Fibroblast of the aortic adventitia (primary cell): ENCODE data around the gene FAM186B. TPM values are rescaled to one million over a fixed set of nuclear protein-coding genes. Genes with fewer than 3 reads are reported as not detected.

Experiments
- DNase-seq: peaks from one replicate; pipeline ENCODE4 v3.0.0-alpha.2; 2010; ENCODE audit warnings: low read depth
- H3K4me3 ChIP-seq: 2 replicates; pipeline ENCODE4 v1.5.1; 2011; ENCODE audit warnings: low read depth, mild to moderate bottlenecking, control low read depth, low read length, moderate library complexity
- total RNA-seq: library from RNA; depleted of rRNA; stranded (reverse); fragments of >200 nt; gene quantifications from 2 replicates; pipeline ENCODE4 v1.2.3, GENCODE V29; 2012; ENCODE audit warnings: low replicate concordance
- TF ChIP-seq, protein P1 (sequence below): IDR thresholded peaks from 2 replicates; pipeline ENCODE4 v1.5.1; 2011; ENCODE audit warnings: mild to moderate bottlenecking, low read length, control low read depth, inconsistent platforms; ENCODE audit not compliant: insufficient read depth

The FAM186B gene
- total RNA-seq, 1 donor: 0.45 TPM

DNA sequence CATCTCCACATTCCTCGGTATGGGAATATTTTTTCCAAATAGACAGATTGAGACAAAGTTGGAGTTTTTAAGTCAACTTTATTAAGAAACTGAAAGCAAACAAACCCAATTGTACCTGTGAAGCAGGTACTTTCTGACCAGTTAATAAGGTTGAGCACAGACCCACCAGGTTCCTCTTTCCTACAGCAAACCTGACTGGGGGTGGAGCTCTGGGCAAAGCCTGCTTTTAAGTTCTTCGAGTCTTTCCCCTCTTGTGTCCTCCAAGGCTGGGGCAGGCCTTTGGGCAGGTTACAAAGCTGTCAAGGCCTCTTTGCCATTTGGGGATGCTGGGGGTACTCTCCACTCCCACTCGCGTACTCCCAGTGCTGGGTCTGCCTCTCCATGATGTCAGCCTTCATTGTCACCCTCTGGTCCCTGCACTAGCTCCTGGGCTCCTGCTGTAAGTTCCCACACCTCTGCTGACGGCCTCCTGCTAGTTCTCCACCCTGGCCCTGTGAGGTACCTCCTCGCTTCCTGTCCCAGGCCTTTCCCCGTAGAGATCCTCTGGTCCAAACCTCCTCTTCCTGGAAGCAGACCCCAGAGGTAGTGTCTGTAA, 63.4 kb downstream of the FAM186B start:
- no peak overlapping the region for H3K4me3 ChIP-seq
- DNase-seq: no peak
- TF ChIP-seq, protein P1, sequence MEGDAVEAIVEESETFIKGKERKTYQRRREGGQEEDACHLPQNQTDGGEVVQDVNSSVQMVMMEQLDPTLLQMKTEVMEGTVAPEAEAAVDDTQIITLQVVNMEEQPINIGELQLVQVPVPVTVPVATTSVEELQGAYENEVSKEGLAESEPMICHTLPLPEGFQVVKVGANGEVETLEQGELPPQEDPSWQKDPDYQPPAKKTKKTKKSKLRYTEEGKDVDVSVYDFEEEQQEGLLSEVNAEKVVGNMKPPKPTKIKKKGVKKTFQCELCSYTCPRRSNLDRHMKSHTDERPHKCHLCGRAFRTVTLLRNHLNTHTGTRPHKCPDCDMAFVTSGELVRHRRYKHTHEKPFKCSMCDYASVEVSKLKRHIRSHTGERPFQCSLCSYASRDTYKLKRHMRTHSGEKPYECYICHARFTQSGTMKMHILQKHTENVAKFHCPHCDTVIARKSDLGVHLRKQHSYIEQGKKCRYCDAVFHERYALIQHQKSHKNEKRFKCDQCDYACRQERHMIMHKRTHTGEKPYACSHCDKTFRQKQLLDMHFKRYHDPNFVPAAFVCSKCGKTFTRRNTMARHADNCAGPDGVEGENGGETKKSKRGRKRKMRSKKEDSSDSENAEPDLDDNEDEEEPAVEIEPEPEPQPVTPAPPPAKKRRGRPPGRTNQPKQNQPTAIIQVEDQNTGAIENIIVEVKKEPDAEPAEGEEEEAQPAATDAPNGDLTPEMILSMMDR: no peak

- no peak for DNase-seq
- H3K4me3 ChIP-seq: no peak overlapping the region
- TF ChIP-seq, protein P1: no peak
Observed at GRCh38 chr12:49541140-49541861, 64.1 kb downstream of the FAM186B start.

GRCh38 chr12:49540229-49541139, 65.0 kb downstream of the FAM186B start:
- no peak overlapping the region for H3K4me3 ChIP-seq
- TF ChIP-seq, protein P1: no peak
- no peak for DNase-seq

- TF ChIP-seq, protein P1: no peak
- no peak for DNase-seq
- H3K4me3 ChIP-seq: no peak overlapping the region
Observed at GRCh38 chr12:49539406-49540228, 65.8 kb downstream of the FAM186B start.

DNA sequence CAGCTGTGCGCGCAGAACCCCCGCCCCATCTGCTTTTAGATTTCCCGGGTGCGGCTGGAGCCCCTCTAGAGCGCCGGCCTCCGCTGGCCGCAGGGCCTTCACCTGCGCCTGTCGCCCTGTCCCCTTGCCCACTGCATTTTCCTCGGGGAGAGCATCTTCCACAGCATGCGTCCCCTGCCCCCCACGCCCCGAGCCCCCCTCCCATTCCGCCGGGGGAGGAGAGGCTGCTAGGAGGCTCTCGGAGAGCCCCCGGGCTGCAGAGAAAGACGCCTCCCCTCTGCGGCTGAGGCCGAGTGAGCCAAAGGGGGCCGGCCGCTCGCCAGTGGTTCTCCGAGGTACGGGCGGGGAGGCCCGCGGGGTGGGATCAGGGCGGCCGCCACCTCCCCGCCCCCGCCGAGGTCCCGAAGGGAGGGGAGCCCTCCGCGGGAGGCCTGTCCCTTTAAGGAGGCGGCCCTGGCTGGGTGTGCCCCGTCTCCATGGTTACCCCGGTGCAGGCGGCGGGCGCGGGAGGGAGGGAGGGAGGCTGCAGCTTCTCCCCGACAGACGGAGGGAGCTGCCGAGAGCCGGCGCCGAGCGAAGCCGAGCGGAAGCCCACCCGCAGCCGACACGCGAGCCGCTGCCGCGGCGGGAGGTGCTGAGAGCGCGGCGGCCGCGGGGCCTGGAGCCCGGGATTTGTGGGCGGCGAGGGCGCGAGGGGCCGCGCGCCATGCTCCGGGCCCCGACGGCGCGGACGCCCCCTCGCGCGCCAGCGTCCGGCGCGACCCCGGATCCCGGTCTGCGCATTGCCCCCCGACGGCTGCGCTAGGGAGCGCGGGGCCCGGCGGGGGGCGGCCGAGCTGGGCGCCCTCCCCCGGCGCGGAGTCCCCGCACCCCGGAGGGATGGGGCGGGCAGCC, 66.7 kb downstream of the FAM186B start, which contains the start of gene KCNH3:
Gene KCNH3 (plus strand): TSS at position 521 of the 894 bp plus-strand sequence. CDS start 387 bp downstream, outside the sequence.
- DNase-seq: peak; percentile 55

More for the DNA sequence above, 66.7 kb downstream of the FAM186B start, which contains the start of gene KCNH3:
- H3K4me3 ChIP-seq: peak within 1 kb of the TSS; percentile 51
- TF ChIP-seq, protein P1: no peak
